Psoas muscle (tissue), 8 donors: Measurements from ENCODE around the gene MRLN. TPM values are rescaled to one million over a fixed set of nuclear protein-coding genes. Genes with fewer than 3 reads are reported as not detected.
"Not testable (repeated sequence)": the region's sequence is repeated elsewhere in the genome, so short reads cannot be mapped to it uniquely, and the experiment has no call there.

Experiments
- ATAC-seq, 4 donors: fragments of 200-7000 bp; cut with Tn5 transposase; one replicate each; pipeline ENCODE4 v1.9.1; 2020; ENCODE audit warnings: moderate library complexity in 3 of 4, mild to moderate bottlenecking in 2 of 4
- DNase-seq, 2 donors: peaks; one replicate each; pipeline ENCODE4 v3.0.0-alpha.2; 2020
- H3K27ac ChIP-seq: fragments of 200-600 bp; one replicate; pipeline ENCODE4 v1.8.0; 2022
- H3K27me3 ChIP-seq, 3 donors: fragments of 200-600 bp in 1 of 3; one replicate each; pipeline versions ENCODE4 v1.6.1 to v1.8.0; 2013 to 2022; ENCODE audit warnings: low read length in 2 of 3, mild to moderate bottlenecking in 2 of 3, moderate library complexity in 1 of 3; ENCODE audit not compliant: insufficient read depth in 3 of 3
- H3K36me3 ChIP-seq, 2 donors: fragments of 200-600 bp in 1 of 2; one replicate each; pipeline versions ENCODE4 v1.6.1 to v1.8.0; 2013 to 2022; ENCODE audit warnings: low read depth in 1 of 2, mild to moderate bottlenecking in 1 of 2, moderate library complexity in 1 of 2; ENCODE audit not compliant: insufficient read depth in 1 of 2
- H3K4me1 ChIP-seq: fragments of 200-600 bp; one replicate; pipeline ENCODE4 v1.8.0; 2022
- H3K4me3 ChIP-seq: fragments of 200-600 bp; one replicate; pipeline ENCODE4 v1.8.0; 2022; ENCODE audit warnings: mild to moderate bottlenecking
- H3K9me3 ChIP-seq: fragments of 200-600 bp; one replicate; pipeline ENCODE4 v1.8.0; 2022
- CTCF ChIP-seq: fragments of 200-600 bp; IDR thresholded peaks from one replicate; pipeline ENCODE4 v1.8.0; 2022; ENCODE audit warnings: antibody characterized with exemption
- WGBS, 3 donors: extraction: QIAGEN DNeasy Blood & Tissue Kit; methylation state at CpG; one replicate each; pipeline versions ENCODE4 v1.1.6 to v1.1.7; 2013; 5-methylcytosine and 5-hydroxymethylcytosine counted together
- intact Hi-C, 2 donors: fragments of 100-400 bp; cut with DNase I; formaldehyde crosslinking; loops; one replicate each; pipeline versions ENCODE4 v1.11.0 to v1.14.2; 2022
- polyA plus RNA-seq, 3 donors: library from polyadenylated mRNA; stranded (reverse); fragments of 200-250 nt; gene quantifications; one replicate each; pipeline ENCODE4 v1.2.3, GENCODE V29; 2013
- total RNA-seq, 4 donors: library from RNA; stranded (reverse); fragmentation: NEBNext Ultra II Directional in 2 of 4; extraction: Animal tissue kit (Norgen Biotek cat#: 25700) in 2 of 4; gene quantifications; one replicate each; pipeline versions ENCODE4 v1.2.1 to v1.2.4, GENCODE V29; 2021 to 2023
- donor health status: healthy with polysubstance abuse.
- donor health status: DM: no; HTN: no; CAD: no; lungs with moderate emphysema.
- donor health status: Bipolar disorder and iron deficiency.
- donor health status: healthy.
- donor health status: DM: yes; HTN: yes; CAD: no.
- donor health status: DM: no; HTN: no; CAD: no.
- donor health status: DM: no; HTN: no; CAD: no.
- donor health status: DM: yes; HTN: yes; CAD: no.

MRLN gene
- total and polyA plus RNA-seq, 7 donors = 15.1 to 738 (median 119) TPM

GRCh38 chr10:59752278-59752940 lies 846 bp downstream of the MRLN start:
- peak overlapping the region; percentile 86 for H3K27ac ChIP-seq
- DNase-seq = no peak
- peaks cover 37% of the 10 kb centered on the region for H3K4me1 ChIP-seq
- peak overlapping the region; percentile 65 for H3K4me3 ChIP-seq
- no peaks in the 10 kb centered on the region for H3K27me3 ChIP-seq
- intact Hi-C loops = loop anchor here (5.0 to 10.0 kb wide), 4 partner anchors 40 to 55 kb away; partner anchors contain the start of gene SLC16A9 (in 1 of the 2)
- no peaks in the 10 kb centered on the region for H3K36me3 ChIP-seq
- no peaks in the 10 kb centered on the region for H3K9me3 ChIP-seq
- WGBS, 3 donors = 22 to 42% (median 33%) methylated on average over 2 of the region's 2 CpGs
- TF ChIP-seq CTCF = no peak
- peak in 3 of 4 donors; percentile 31 to 70 (median 41) for ATAC-seq

- Histone ChIP-seq H3K4me3 (peak overlapping the region; percentile 65), H3K9me3 (no peaks in the 10 kb centered on the region), H3K36me3 (no peaks in the 10 kb centered on the region), H3K4me1 (peaks cover 50% of the 10 kb centered on the region), H3K27me3 (no peaks in the 10 kb centered on the region), H3K27ac (peak overlapping the region; percentile 86)
- ATAC-seq = peak; percentile 43 to 83 (median 80)
- intact Hi-C loops = loop anchor here (5.0 to 10.0 kb wide), 4 partner anchors 38 to 57 kb away; partner anchors contain the start of gene SLC16A9 (in 1 of the 2)
- DNase-seq = peak; percentile 54 to 89
- TF ChIP-seq CTCF = no peak
- 29 to 48% (median 35%) methylated on average over 12 of the region's 12 CpGs for WGBS, 3 donors
Measured at GRCh38 chr10:59750155-59750945, 2.9 kb downstream of the MRLN start.

- peak in 3 of 4 donors; percentile 21 to 47 (median 27) for ATAC-seq
- intact Hi-C loops = no loop called here
- peak overlapping the region; percentile 86 for H3K27ac ChIP-seq
- no peaks in the 10 kb centered on the region for H3K9me3 ChIP-seq
- H3K4me3 ChIP-seq = peak overlapping the region; percentile 19
- no peak for TF ChIP-seq CTCF
- no peaks in the 10 kb centered on the region for H3K27me3 ChIP-seq
- H3K4me1 ChIP-seq = peaks cover 40% of the 10 kb centered on the region
- DNase-seq = no peak
- no peaks in the 10 kb centered on the region for H3K36me3 ChIP-seq
- WGBS, 3 donors = 17 to 38% (median 32%) methylated on average over 1 of the region's 1 CpG
Measured at GRCh38 chr10:59748834-59749233, 4.4 kb downstream of the MRLN start.

DNA sequence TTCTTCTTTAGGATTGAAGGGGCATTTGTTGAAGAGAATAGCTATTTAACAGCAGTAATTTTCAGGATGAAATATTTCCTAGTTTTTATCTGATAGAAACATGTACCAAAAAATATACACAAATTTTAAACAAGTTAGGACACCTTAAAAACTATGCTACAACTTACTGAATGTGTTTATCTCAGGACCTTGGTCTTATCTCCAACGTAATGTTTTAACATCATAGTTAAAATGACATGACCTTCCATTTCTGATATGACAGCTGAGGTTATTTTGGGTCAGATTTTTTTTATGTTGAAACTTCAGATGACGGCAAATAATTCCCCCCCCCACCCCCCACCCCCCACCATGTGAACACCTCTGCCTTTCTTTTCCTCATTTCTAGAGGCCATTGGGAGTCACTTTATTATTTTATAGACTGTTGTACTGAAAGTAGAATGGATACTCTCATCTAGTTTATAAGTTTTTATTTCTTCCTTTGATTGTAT lies 8.0 kb downstream of the MRLN start:
- DNase-seq = no peak
- H3K4me3 ChIP-seq = no peak overlapping the region
- intact Hi-C loops = no loop called here
- peaks cover 29% of the 10 kb centered on the region for H3K4me1 ChIP-seq
- no peaks in the 10 kb centered on the region for H3K9me3 ChIP-seq
- no peaks in the 10 kb centered on the region for H3K27me3 ChIP-seq
- peak overlapping the region; percentile 23 for H3K27ac ChIP-seq
- no peak for ATAC-seq
- 30 to 49% (median 40%) methylated on average over 2 of the region's 2 CpGs for WGBS, 3 donors
- no peak for TF ChIP-seq CTCF
- no peaks in the 10 kb centered on the region for H3K36me3 ChIP-seq

GRCh38 chr10:59744762-59745161 lies 8.5 kb downstream of the MRLN start:
- H3K27me3 ChIP-seq, H3K36me3 ChIP-seq, H3K9me3 ChIP-seq, intact Hi-C loops, H3K4me3 ChIP-seq, DNase-seq, ATAC-seq: not testable (repeated sequence)
- peak overlapping the region; percentile 23 for H3K27ac ChIP-seq
- WGBS, 3 donors = 67 to 73% (median 69%) methylated on average over 6 of the region's 6 CpGs
- H3K4me1 ChIP-seq = peaks cover 28% of the 10 kb centered on the region

- H3K9me3 ChIP-seq, DNase-seq, H3K27me3 ChIP-seq, intact Hi-C loops, H3K36me3 ChIP-seq, H3K27ac ChIP-seq, ATAC-seq, H3K4me3 ChIP-seq: not testable (repeated sequence)
- 92 to 96% (median 94%) methylated on average over 31 to 32 of the region's 32 CpGs for WGBS, 3 donors
- peaks cover 26% of the 10 kb centered on the region for H3K4me1 ChIP-seq
Measured at GRCh38 chr10:59744156-59744555, 9.1 kb downstream of the MRLN start.
